ENCODE results near the gene PTGES3.

Gene PTGES3

GRCh38 chr12:56630180-56630632, 57.9 kb downstream of the PTGES3 start, which contains the start of gene BAZ2A:
Gene BAZ2A (minus strand): TSS chr12:56630326. CDS start chr12:56617530, 12,796 bp downstream.
- no peak for TF ChIP-seq GATA2 (IDR thresholded peaks at IDR 0.05; ENCODE audit: low read depth, low read length)
- no peak for TF ChIP-seq GATA3 (IDR thresholded peaks at IDR 0.05; ENCODE audit: low read depth, low read length)

GRCh38 chr12:56629459-56630179, 58.5 kb downstream of the PTGES3 start:
- TF ChIP-seq GATA2 (IDR thresholded peaks at IDR 0.05; ENCODE audit: low read depth, low read length) = no peak
- no peak for TF ChIP-seq GATA3 (IDR thresholded peaks at IDR 0.05; ENCODE audit: low read depth, low read length)

GRCh38 chr12:56628671-56629458, 59.2 kb downstream of the PTGES3 start:
- no peak for TF ChIP-seq GATA3 (IDR thresholded peaks at IDR 0.05; ENCODE audit: low read depth, low read length)
- TF ChIP-seq GATA2 (IDR thresholded peaks at IDR 0.05; ENCODE audit: low read depth, low read length) = no peak

- no peak for TF ChIP-seq GATA3 (IDR thresholded peaks at IDR 0.05; ENCODE audit: low read depth, low read length)
- TF ChIP-seq GATA2 (IDR thresholded peaks at IDR 0.05; ENCODE audit: low read depth, low read length) = no peak
Observed at GRCh38 chr12:56626701-56627100, 61.4 kb downstream of the PTGES3 start.

- no peak for TF ChIP-seq GATA3 (IDR thresholded peaks at IDR 0.05; ENCODE audit: low read depth, low read length)
- no peak for TF ChIP-seq GATA2 (IDR thresholded peaks at IDR 0.05; ENCODE audit: low read depth, low read length)
Observed at GRCh38 chr12:56622535-56622934, 65.5 kb downstream of the PTGES3 start.

GRCh38 chr12:56616925-56617324, 71.2 kb downstream of the PTGES3 start:
- no peak for TF ChIP-seq GATA3 (IDR thresholded peaks at IDR 0.05; ENCODE audit: low read depth, low read length)
- TF ChIP-seq GATA2 (IDR thresholded peaks at IDR 0.05; ENCODE audit: low read depth, low read length) = no peak

GRCh38 chr12:56616244-56616643, 71.8 kb downstream of the PTGES3 start:
- TF ChIP-seq GATA2 (IDR thresholded peaks at IDR 0.05; ENCODE audit: low read depth, low read length) (no peak), GATA3 (IDR thresholded peaks at IDR 0.05; ENCODE audit: low read depth, low read length) (no peak)

GRCh38 chr12:56614627-56615026, 73.5 kb downstream of the PTGES3 start:
- TF ChIP-seq GATA2 (IDR thresholded peaks at IDR 0.05; ENCODE audit: low read depth, low read length) (no peak), GATA3 (IDR thresholded peaks at IDR 0.05; ENCODE audit: low read depth, low read length) (no peak)

Data from SH-SY5Y (cell line).